Pons (tissue), 1 donor: ENCODE results near the gene SHISA3.

Source experiments
- DNase-seq: peaks from one replicate; pipeline ENCODE4 v3.0.0-alpha.2; 2016; ENCODE audit warnings: low spot score

The SHISA3 gene

GRCh38 chr4:42391981-42392380 is 5.3 kb upstream of the SHISA3 start:
- no peak for DNase-seq

GRCh38 chr4:42392436-42392835 is 4.9 kb upstream of the SHISA3 start:
- no peak for DNase-seq

GRCh38 chr4:42395595-42395994 is 1.7 kb upstream of the SHISA3 start:
- DNase-seq: no peak

GRCh38 chr4:42396361-42396751 is 932 bp upstream of the SHISA3 start:
- no peak for DNase-seq

GRCh38 chr4:42397635-42398170 is 415 bp downstream of the SHISA3 start:
- DNase-seq: no peak

GRCh38 chr4:42398171-42398870 is 1.0 kb downstream of the SHISA3 start:
- no peak for DNase-seq

GRCh38 chr4:42398871-42399331 is 1.6 kb downstream of the SHISA3 start:
- no peak for DNase-seq

- DNase-seq: no peak
These were observed 2.1 kb downstream of the SHISA3 start for GRCh38 chr4:42399393-42399792.

- DNase-seq: no peak
These were observed 3.9 kb downstream of the SHISA3 start for GRCh38 chr4:42401171-42401570.

GRCh38 chr4:42404001-42404400 is 6.7 kb downstream of the SHISA3 start:
- no peak for DNase-seq

- no peak for DNase-seq
These were observed 13.2 kb downstream of the SHISA3 start for GRCh38 chr4:42410446-42410845.

GRCh38 chr4:42411803-42412202 is 14.5 kb downstream of the SHISA3 start:
- DNase-seq: no peak

- DNase-seq: peak; percentile 14
These were observed 15.0 kb downstream of the SHISA3 start for GRCh38 chr4:42412251-42412650.

- no peak for DNase-seq
These were observed 18.0 kb downstream of the SHISA3 start for GRCh38 chr4:42415281-42415680.

- no peak for DNase-seq
These were observed 18.7 kb downstream of the SHISA3 start for GRCh38 chr4:42416017-42416416.

GRCh38 chr4:42417550-42417949 is 20.3 kb downstream of the SHISA3 start:
- DNase-seq: no peak

GRCh38 chr4:42420140-42420539 is 22.9 kb downstream of the SHISA3 start:
- DNase-seq: no peak

- DNase-seq: peak; percentile 52
These were observed 28.1 kb downstream of the SHISA3 start for GRCh38 chr4:42425146-42426065.

GRCh38 chr4:42428036-42428435 is 30.7 kb downstream of the SHISA3 start:
- DNase-seq: no peak

- no peak for DNase-seq
These were observed 39.8 kb downstream of the SHISA3 start for GRCh38 chr4:42436928-42437565.

- no peak for DNase-seq
These were observed 42.8 kb downstream of the SHISA3 start for GRCh38 chr4:42440083-42440482.

GRCh38 chr4:42442601-42443000 is 45.3 kb downstream of the SHISA3 start:
- no peak for DNase-seq
